Lung microvascular endothelial cell (primary cell): ENCODE data around the gene GRIN2D. TPM values are rescaled to one million over a fixed set of nuclear protein-coding genes. Genes with fewer than 3 reads are reported as not detected.
A peak's percentile ranks its signal among the peaks of the same experiment; 100 is the strongest.

Experiments
- DNase-seq, 2 donors: peaks; one replicate each; pipeline versions ENCODE4 v3.0.0 to v3.0.0-alpha.2; 2010; ENCODE audit warnings: low read depth in 2 of 2
- total RNA-seq: library from RNA; depleted of rRNA; stranded (reverse); fragments of >200 nt; gene quantifications from 2 replicates; pipeline ENCODE4 v1.2.1, GENCODE V29; 2014

The GRIN2D gene
- total RNA-seq, 1 donor from 2014 or later: 0.20 TPM

GRCh38 chr19:48441360-48442050 is 48.0 kb downstream of the GRIN2D start:
- no peak for DNase-seq

GRCh38 chr19:48442116-48443035 is 48.9 kb downstream of the GRIN2D start:
- DNase-seq: no peak

GRCh38 chr19:48443256-48443655 is 49.8 kb downstream of the GRIN2D start:
- peak; percentile 29 to 42 for DNase-seq

Other genes with a start within 250 kb of the GRIN2D start
- gene LIG1, start 223.3 kb upstream of the GRIN2D start, total RNA-seq: 9.1 and 30.9 TPM in 2 replicates
- gene ZSWIM9, start 223.0 kb upstream of the GRIN2D start, total RNA-seq: 2.0 and 2.2 TPM in 2 replicates
- 55.4 and 69.6 TPM in 2 replicates for gene CARD8, start 137.8 kb upstream of the GRIN2D start, total RNA-seq
- under 0.01 and 0.87 TPM in 2 replicates for gene ZNF114, start 123.6 kb upstream of the GRIN2D start, total RNA-seq
- gene EMP3, start 68.1 kb upstream of the GRIN2D start, total RNA-seq: 4.0 and 7.4 TPM in 2 replicates
- 2.0 and 2.2 TPM in 2 replicates for gene TMEM143, start 29.7 kb upstream of the GRIN2D start, total RNA-seq
- not detected in 2 replicates for gene SYNGR4, start 29.3 kb upstream of the GRIN2D start, total RNA-seq
- gene KDELR1, start 2.1 kb upstream of the GRIN2D start, total RNA-seq: 34.9 and 37.0 TPM in 2 replicates
- gene GRWD1, start 52.3 kb downstream of the GRIN2D start, total RNA-seq: 10.0 and 14.5 TPM in 2 replicates
- gene KCNJ14, start 61.9 kb downstream of the GRIN2D start, total RNA-seq: under 0.01 and 0.20 TPM in 2 replicates
- gene CYTH2, start 75.7 kb downstream of the GRIN2D start, total RNA-seq: 40.1 and 43.1 TPM in 2 replicates
- gene LMTK3, start 118.2 kb downstream of the GRIN2D start, total RNA-seq: under 0.01 TPM in 1 of 2 replicates, not detected in the other
- gene SULT2B1, start 158.5 kb downstream of the GRIN2D start, total RNA-seq: not detected in 2 replicates
- not detected in 2 replicates for gene SPACA4, start 213.1 kb downstream of the GRIN2D start, total RNA-seq
- 0.40 and 0.65 TPM in 2 replicates for gene FAM83E, start 221.4 kb downstream of the GRIN2D start, total RNA-seq
- 2,223 and 2,324 TPM in 2 replicates for gene RPL18, start 225.5 kb downstream of the GRIN2D start, total RNA-seq
- 5.4 and 6.3 TPM in 2 replicates for gene SPHK2, start 225.8 kb downstream of the GRIN2D start, total RNA-seq
- gene DBP, start 243.7 kb downstream of the GRIN2D start, total RNA-seq: 0.87 and 3.4 TPM in 2 replicates